Measurements from ENCODE around the gene TBC1D3H.
"Not testable (repeated sequence)": the region's sequence is repeated elsewhere in the genome, so short reads cannot be mapped to it uniquely, and the experiment has no call there.

Gene TBC1D3H

DNA sequence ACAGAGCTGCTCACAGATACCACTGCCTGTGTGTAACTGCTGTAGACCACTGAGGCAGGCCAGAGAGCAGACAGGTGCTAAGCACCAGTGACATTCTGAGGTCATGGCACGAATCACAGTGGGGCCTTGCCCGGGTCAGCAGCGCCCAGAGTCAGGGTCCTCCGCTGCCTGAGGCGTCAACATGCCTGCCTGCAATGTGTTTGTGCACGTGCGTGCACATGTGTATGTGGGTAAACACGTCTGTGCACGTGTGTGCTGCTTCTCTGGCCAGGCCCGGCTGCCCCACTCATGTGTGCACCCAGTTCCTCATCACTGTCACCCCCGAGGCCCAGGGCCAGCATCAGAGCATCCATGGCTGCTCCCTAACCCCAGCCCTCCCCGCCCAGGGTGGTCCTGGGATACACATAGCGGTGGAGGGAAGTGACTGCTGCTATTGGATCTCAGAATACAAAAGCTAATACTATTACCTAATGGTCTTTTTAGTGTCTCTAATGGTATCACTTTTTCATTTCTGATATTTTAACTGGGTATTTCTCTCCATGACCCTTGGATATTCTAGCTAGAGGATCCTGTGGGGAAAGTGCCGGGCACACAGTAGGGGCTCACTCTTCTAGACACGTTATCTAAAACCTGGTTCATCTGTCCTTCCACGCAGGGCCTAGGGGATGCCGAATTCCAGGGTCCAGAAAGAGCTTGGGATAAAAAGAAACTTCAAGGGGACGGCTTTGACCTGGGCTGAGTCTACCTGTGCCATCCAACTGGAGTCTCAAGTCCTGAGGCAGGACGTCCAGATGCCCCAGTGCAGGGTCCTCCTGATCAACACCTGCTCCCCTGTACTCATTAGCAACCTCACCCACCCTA, at the start of gene TBC1D3H:
Gene TBC1D3H, minus strand, starts transcription at position 51 of the 861 bp plus-strand sequence. CDS start 1,540 bp downstream, outside the sequence.
- DNase-seq, result not testable (repeated sequence)

- not testable (repeated sequence) for DNase-seq
Observed at GRCh38 chr17:36428891-36429290, 40.7 kb upstream of the TBC1D3H start.

DNA sequence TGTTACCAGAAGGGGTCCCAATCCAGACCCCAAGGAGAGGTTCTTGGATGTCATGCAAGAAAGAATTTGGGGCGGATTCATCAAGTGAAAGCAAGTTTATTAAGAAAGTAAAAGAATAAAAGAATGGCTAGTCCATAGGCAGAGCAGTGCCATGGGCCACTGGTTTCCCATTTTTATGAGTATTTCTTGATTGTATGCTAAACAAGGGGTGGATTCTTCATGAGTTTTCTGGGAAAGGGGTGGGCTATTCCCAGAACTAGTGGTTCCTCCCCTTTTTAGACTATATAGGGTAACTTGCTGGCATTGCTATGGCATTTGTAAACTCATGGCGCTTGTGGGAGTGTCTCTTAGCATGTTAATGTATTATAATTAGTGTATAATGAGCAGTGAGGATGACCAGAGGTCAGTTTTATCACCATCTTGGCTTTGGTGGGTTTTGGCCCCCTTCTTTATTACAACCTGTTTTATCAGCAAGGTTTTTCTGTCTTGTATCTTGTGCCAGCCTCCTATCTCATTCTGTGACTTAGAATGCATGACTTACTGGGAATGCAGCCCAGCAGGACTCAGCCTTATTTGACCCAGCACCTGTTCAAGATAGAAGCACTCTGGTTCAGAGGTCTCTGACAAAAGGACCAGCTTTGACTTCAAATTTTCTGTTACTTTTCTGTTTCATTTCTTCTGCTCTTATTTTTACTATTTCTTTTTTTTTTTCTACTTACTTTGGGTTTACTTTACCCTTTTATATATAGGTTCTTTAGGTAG, 27.1 kb upstream of the TBC1D3H start:
- not testable (repeated sequence) for DNase-seq

GRCh38 chr17:36390943-36391645, 2.9 kb upstream of the TBC1D3H start:
- DNase-seq, result not testable (repeated sequence)

GRCh38 chr17:36375938-36376337, 12.3 kb downstream of the TBC1D3H start:
- DNase-seq, result not testable (repeated sequence)

GRCh38 chr17:36362496-36362895, 25.7 kb downstream of the TBC1D3H start:
- DNase-seq, result not testable (repeated sequence)

Measured in CD4-positive, alpha-beta T cell treated with Interleukin-17A for 4 hours (primary cell).